Activated CD4-positive, alpha-beta T cell treated with anti-CD3 and anti-CD28 coated beads for 36 hours (primary cell): ENCODE measurements around the gene ZC3H14. TPM values are rescaled to one million over a fixed set of nuclear protein-coding genes. Genes with fewer than 3 reads are reported as not detected.
A peak's percentile ranks its signal among the peaks of the same experiment; 100 is the strongest.

Source experiments
- ATAC-seq: fragments of 200-7000 bp; cut with Tn5 transposase; one replicate; pipeline ENCODE4 v1.10.0; 2021; ENCODE audit warnings: mild to moderate bottlenecking, moderate library complexity
- CTCF ChIA-PET: fragments of 350-600 bp; sonication (Branson Sonifier 250); formaldehyde crosslinking; loops from one replicate; lab custom pipeline; 2021; ENCODE audit warnings: antibody characterized with exemption; lab: Charles Lee
- POLR2A ChIA-PET: fragments of 350-600 bp; sonication (Branson Sonifier 250); formaldehyde crosslinking; loops from one replicate; lab custom pipeline; 2021; ENCODE audit warnings: antibody characterized with exemption, inconsistent platforms; lab: Charles Lee
- DNase-seq: peaks from one replicate; pipeline ENCODE4 v3.0.0-alpha.2; 2020
- H3K27ac Mint-ChIP-seq: one replicate; pipeline ENCODE4 v1.8.0; 2021; ENCODE audit warnings: mixed read lengths
- H3K27me3 Mint-ChIP-seq: one replicate; pipeline ENCODE4 v1.8.0; 2021; ENCODE audit warnings: mixed read lengths
- H3K36me3 Mint-ChIP-seq: one replicate; pipeline ENCODE4 v1.8.0; 2021; ENCODE audit warnings: low read depth, mixed read lengths
- H3K4me1 Mint-ChIP-seq: one replicate; pipeline ENCODE4 v1.8.0; 2021; ENCODE audit warnings: mixed read lengths
- H3K4me3 Mint-ChIP-seq: one replicate; pipeline ENCODE4 v1.8.0; 2021; ENCODE audit warnings: mild to moderate bottlenecking, moderate library complexity, mixed read lengths
- H3K9me3 Mint-ChIP-seq: one replicate; pipeline ENCODE4 v1.8.0; 2021; ENCODE audit warnings: low read depth, mixed read lengths
- intact Hi-C, 2 experiments: fragments of 100-400 bp; cut with DNase I in 1 of 2; cut with micrococcal nuclease in 1 of 2; formaldehyde crosslinking; loops; one replicate each; pipeline versions ENCODE4 v1.14.2 to v1.15.1; 2022 to 2024; cut with DNase I, micrococcal nuclease
- total RNA-seq, 2 experiments: library from RNA; stranded (reverse); gene quantifications; one replicate each; pipeline ENCODE4 v1.2.3, GENCODE V29; 2021

ZC3H14 gene
- total RNA-seq, 2 experiments from 2014 or later: 46.9 to 63.6 TPM

- Mint-ChIP-seq H3K9me3 (no peaks in the 10 kb centered on the region), H3K4me1 (peaks cover 32% of the 10 kb centered on the region), H3K27ac (no peak overlapping the region), H3K36me3 (no peaks in the 10 kb centered on the region), H3K27me3 (peaks cover 42% of the 10 kb centered on the region), H3K4me3 (peak overlapping the region; percentile 61)
- CTCF ChIA-PET: no interaction called here
- ATAC-seq (no peak), DNase-seq (peak; percentile 13)
- intact Hi-C loops: loop anchor here in 1 of 2 experiments (2.0 to 10.0 kb wide), 3 partner anchors 271 to 1701 kb away; partner anchors contain the start of genes PSMC1 and TTC8
- POLR2A ChIA-PET: no interaction called here
Measured at GRCh38 chr14:88553886-88554456, 8.9 kb upstream of the ZC3H14 start.

GRCh38 chr14:88554457-88555286 lies 8.2 kb upstream of the ZC3H14 start, which contains the start of gene PTPN21:
Gene PTPN21 (minus strand): TSS chr14:88555007. CDS start chr14:88550417, 4,590 bp downstream.
- no peaks in the 10 kb centered on the region for H3K36me3 Mint-ChIP-seq
- H3K4me3 Mint-ChIP-seq: peak within 1 kb of the TSS; percentile 61
- H3K27ac Mint-ChIP-seq: peak within 1 kb of the TSS; percentile 6
- peaks cover 32% of the 10 kb centered on the region for H3K4me1 Mint-ChIP-seq
- peak; percentile 35 for DNase-seq
- CTCF ChIA-PET: interaction anchor here (1.2 to 1.4 kb wide), 2 partner anchors 10 to 21 kb away, joined by 3 to 4 read pairs; no protein-coding TSS in a partner anchor
- intact Hi-C loops: loop anchor here in 1 of 2 experiments (2.0 to 10.0 kb wide), 3 partner anchors 270 to 1700 kb away; partner anchors contain the start of genes PSMC1 and TTC8
- POLR2A ChIA-PET: no interaction called here
- no peak for ATAC-seq
- H3K9me3 Mint-ChIP-seq: no peaks in the 10 kb centered on the region
- peaks cover 42% of the 10 kb centered on the region for H3K27me3 Mint-ChIP-seq

- peaks cover 44% of the 10 kb centered on the region for H3K27me3 Mint-ChIP-seq
- no peak for ATAC-seq
- intact Hi-C loops: loop anchor here in 1 of 2 experiments (10.0 kb wide), 2 partner anchors 372 to 1698 kb away; partner anchors contain the start of gene PSMC1
- H3K4me3 Mint-ChIP-seq: no peak overlapping the region
- ChIA-PET CTCF (interaction anchor here (1.1 kb wide), 1 partner anchor 10 kb away, joined by 8 read pairs; no protein-coding TSS in a partner anchor), POLR2A (no interaction called here)
- no peak for DNase-seq
- H3K4me1 Mint-ChIP-seq: peaks cover 32% of the 10 kb centered on the region
- no peaks in the 10 kb centered on the region for H3K36me3 Mint-ChIP-seq
- no peaks in the 10 kb centered on the region for H3K9me3 Mint-ChIP-seq
- H3K27ac Mint-ChIP-seq: no peak overlapping the region
Measured at GRCh38 chr14:88556581-88556980, 6.3 kb upstream of the ZC3H14 start.

GRCh38 chr14:88559852-88560251 lies 3.0 kb upstream of the ZC3H14 start:
- H3K36me3 Mint-ChIP-seq: no peaks in the 10 kb centered on the region
- ChIA-PET POLR2A (no interaction called here), CTCF (interaction anchor here (0.6 to 0.9 kb wide), 2 partner anchors 9 to 66 kb away, joined by 3 read pairs; no protein-coding TSS in a partner anchor)
- no peak overlapping the region for H3K27ac Mint-ChIP-seq
- peaks cover 30% of the 10 kb centered on the region for H3K27me3 Mint-ChIP-seq
- H3K4me1 Mint-ChIP-seq: peaks cover 42% of the 10 kb centered on the region
- intact Hi-C loops: loop anchor here (5.0 to 10.0 kb wide), 7 partner anchors 232 to 1695 kb away; partner anchors contain the start of genes GPR65 (in 2 of the 2), EML5 (in 1 of the 2), GALC (in 1 of the 2) and PSMC1 (in 1 of the 2)
- no peaks in the 10 kb centered on the region for H3K9me3 Mint-ChIP-seq
- no peak for ATAC-seq
- DNase-seq: no peak
- H3K4me3 Mint-ChIP-seq: no peak overlapping the region

GRCh38 chr14:88562532-88562830 lies 356 bp upstream of the ZC3H14 start:
- POLR2A ChIA-PET: no interaction called here
- DNase-seq (no peak), ATAC-seq (no peak)
- Mint-ChIP-seq H3K9me3 (no peaks in the 10 kb centered on the region), H3K27ac (peak overlapping the region; percentile 82), H3K27me3 (peaks cover 12% of the 10 kb centered on the region), H3K36me3 (peaks cover 7% of the 10 kb centered on the region), H3K4me3 (peak overlapping the region; percentile 83), H3K4me1 (peaks cover 33% of the 10 kb centered on the region)
- CTCF ChIA-PET: no interaction called here
- intact Hi-C loops: loop anchor here (1.0 to 10.0 kb wide), 11 partner anchors 36 to 618 kb away; partner anchors contain the start of genes EML5 (in 2 of the 2), GPR65 (in 2 of the 2), GALC (in 1 of the 2) and SPATA7 (in 1 of the 2)

- POLR2A ChIA-PET: interaction anchor here (1.3 kb wide), 1 partner anchor 31 kb away, joined by 4 read pairs; no protein-coding TSS in a partner anchor
- Mint-ChIP-seq H3K27ac (peak overlapping the region; percentile 66), H3K9me3 (no peaks in the 10 kb centered on the region), H3K36me3 (peaks cover 19% of the 10 kb centered on the region), H3K4me1 (peaks cover 31% of the 10 kb centered on the region), H3K4me3 (peak overlapping the region; percentile 83), H3K27me3 (peaks cover 11% of the 10 kb centered on the region)
- intact Hi-C loops: loop anchor here (1.0 to 10.0 kb wide), 12 partner anchors 35 to 1392 kb away; partner anchors contain the start of genes EML5 (in 2 of the 2), GPR65 (in 2 of the 2), GALC (in 1 of the 2) and SPATA7 (in 1 of the 2)
- CTCF ChIA-PET: interaction anchor here (0.6 kb wide), 1 partner anchor 178 kb away, joined by 3 read pairs; no protein-coding TSS in a partner anchor
- ATAC-seq (no peak), DNase-seq (no peak)
Measured at GRCh38 chr14:88563845-88564244, 1.0 kb downstream of the ZC3H14 start.

- H3K4me3 Mint-ChIP-seq: no peak overlapping the region
- intact Hi-C loops: loop anchor here (10.0 kb wide), 2 partner anchors 561 to 621 kb away; partner anchors contain the start of gene GPR65 (in 1 of the 2)
- ChIA-PET CTCF (interaction anchor here (1.4 to 1.5 kb wide), 2 partner anchors 8 to 10 kb away, joined by 4 to 8 read pairs; partner anchors contain the start of gene PTPN21), POLR2A (no interaction called here)
- DNase-seq: no peak
- H3K27ac Mint-ChIP-seq: no peak overlapping the region
- H3K4me1 Mint-ChIP-seq: peaks cover 30% of the 10 kb centered on the region
- no peaks in the 10 kb centered on the region for H3K9me3 Mint-ChIP-seq
- peaks cover 8% of the 10 kb centered on the region for H3K27me3 Mint-ChIP-seq
- no peak for ATAC-seq
- H3K36me3 Mint-ChIP-seq: peaks cover 34% of the 10 kb centered on the region
Measured at GRCh38 chr14:88565427-88565826, 2.6 kb downstream of the ZC3H14 start.

GRCh38 chr14:88568196-88568595 lies 5.4 kb downstream of the ZC3H14 start:
- intact Hi-C loops: loop anchor here (10.0 kb wide), 2 partner anchors 563 to 623 kb away; partner anchors contain the start of gene GPR65 (in 1 of the 2)
- no peaks in the 10 kb centered on the region for H3K9me3 Mint-ChIP-seq
- H3K4me1 Mint-ChIP-seq: peaks cover 21% of the 10 kb centered on the region
- CTCF ChIA-PET: no interaction called here
- DNase-seq (no peak), ATAC-seq (no peak)
- H3K27me3 Mint-ChIP-seq: no peaks in the 10 kb centered on the region
- H3K36me3 Mint-ChIP-seq: peaks cover 51% of the 10 kb centered on the region
- H3K27ac Mint-ChIP-seq: no peak overlapping the region
- POLR2A ChIA-PET: no interaction called here
- no peak overlapping the region for H3K4me3 Mint-ChIP-seq

- no peaks in the 10 kb centered on the region for H3K9me3 Mint-ChIP-seq
- peaks cover 5% of the 10 kb centered on the region for H3K4me1 Mint-ChIP-seq
- no peaks in the 10 kb centered on the region for H3K27me3 Mint-ChIP-seq
- DNase-seq: no peak
- no peak overlapping the region for H3K27ac Mint-ChIP-seq
- no peak for ATAC-seq
- peaks cover 66% of the 10 kb centered on the region for H3K36me3 Mint-ChIP-seq
- intact Hi-C loops: no loop called here
- POLR2A ChIA-PET: no interaction called here
- CTCF ChIA-PET: no interaction called here
- no peak overlapping the region for H3K4me3 Mint-ChIP-seq
Measured at GRCh38 chr14:88572117-88572516, 9.3 kb downstream of the ZC3H14 start.

- ATAC-seq (no peak), DNase-seq (no peak)
- CTCF ChIA-PET: interaction anchor here (1.0 to 1.3 kb wide), 2 partner anchors 11 to 21 kb away, joined by 3 read pairs; no protein-coding TSS in a partner anchor
- Mint-ChIP-seq H3K27me3 (no peaks in the 10 kb centered on the region), H3K36me3 (peaks cover 57% of the 10 kb centered on the region), H3K4me3 (no peak overlapping the region), H3K9me3 (no peaks in the 10 kb centered on the region), H3K27ac (no peak overlapping the region), H3K4me1 (no peaks in the 10 kb centered on the region)
- POLR2A ChIA-PET: no interaction called here
- intact Hi-C loops: no loop called here
Measured at GRCh38 chr14:88576222-88576621, 13.4 kb downstream of the ZC3H14 start.

GRCh38 chr14:88584451-88584850 lies 21.6 kb downstream of the ZC3H14 start:
- ATAC-seq (no peak), DNase-seq (no peak)
- ChIA-PET POLR2A (no interaction called here), CTCF (interaction anchor here (0.7 to 1.1 kb wide), 3 partner anchors 11 to 29 kb away, joined by 3 to 5 read pairs (median 3); no protein-coding TSS in a partner anchor)
- Mint-ChIP-seq H3K27me3 (no peaks in the 10 kb centered on the region), H3K4me3 (no peak overlapping the region), H3K4me1 (no peaks in the 10 kb centered on the region), H3K9me3 (no peaks in the 10 kb centered on the region), H3K36me3 (peaks cover 53% of the 10 kb centered on the region), H3K27ac (no peak overlapping the region)
- intact Hi-C loops: no loop called here
